ENCODE data around the gene TXNDC8. TPM values are rescaled to one million over a fixed set of nuclear protein-coding genes. Genes with fewer than 3 reads are reported as not detected.

The TXNDC8 gene
- total RNA-seq, 4 donors from 2014 or later: not detected

DNA sequence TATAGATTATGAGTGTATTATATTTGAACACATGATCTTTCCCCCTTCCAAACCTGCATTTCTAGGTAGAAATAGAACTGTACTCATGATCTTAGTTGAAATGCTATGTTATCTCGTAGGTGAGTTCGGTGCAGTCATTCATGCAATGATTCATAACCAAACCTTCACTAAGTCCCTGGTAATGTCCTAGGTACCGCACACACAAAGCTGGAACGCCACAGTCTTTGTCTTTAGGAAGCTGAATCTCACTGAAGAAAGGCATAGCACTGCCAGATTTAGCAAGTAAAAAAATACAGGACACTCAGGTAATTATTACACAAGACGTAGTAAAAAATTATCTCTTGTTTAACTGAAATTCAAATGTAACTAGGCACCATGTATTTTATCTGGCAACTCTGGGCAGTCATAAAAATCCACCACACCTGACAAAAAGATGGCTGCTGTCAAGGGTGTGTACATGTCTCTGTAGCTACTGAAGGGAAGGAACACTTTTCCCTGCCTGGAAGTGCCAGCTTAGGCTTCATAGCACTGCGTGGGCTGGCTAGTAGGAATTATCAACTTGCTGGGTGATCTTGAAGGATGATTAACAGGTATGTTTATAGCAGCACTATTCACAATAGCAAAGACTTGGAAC is 53.3 kb downstream of the TXNDC8 start:
- H3K4me1 ChIP-seq: no peaks in the 10 kb centered on the region
- 89 to 95% methylated on average over 6 of the region's 6 CpGs for WGBS, 2 donors

DNA sequence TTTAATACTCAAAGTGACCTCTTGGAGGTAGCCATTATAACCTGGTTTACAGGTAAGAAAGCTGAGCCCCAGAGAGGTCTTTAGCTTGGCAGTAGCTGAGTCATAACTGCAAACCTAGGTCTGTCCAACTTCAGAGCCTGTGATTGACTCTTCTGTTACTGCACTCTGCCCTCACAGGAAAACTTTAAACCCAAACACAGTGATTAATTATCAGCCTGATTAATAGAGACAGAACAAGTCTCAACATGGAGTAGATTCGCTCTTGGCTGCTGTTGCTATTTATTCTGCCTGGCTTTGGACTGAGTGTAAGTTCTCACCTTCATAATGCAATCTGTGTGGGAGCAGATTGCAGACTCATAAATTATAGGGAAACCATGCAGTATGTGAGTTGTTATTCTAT is 53.9 kb downstream of the TXNDC8 start:
- 69 to 87% methylated on average over 1 of the region's 1 CpG for WGBS, 2 donors
- intact Hi-C loops (cut with DNase I): no loop called here
- H3K36me3 ChIP-seq: no peaks in the 10 kb centered on the region
- no peak overlapping the region for H3K27ac ChIP-seq
- H3K27me3 ChIP-seq: no peaks in the 10 kb centered on the region
- H3K4me3 ChIP-seq (replicated peaks in 1 of 3): no peak overlapping the region
- no peak for DNase-seq
- H3K4me1 ChIP-seq: no peaks in the 10 kb centered on the region
- TF ChIP-seq POLR2A (IDR thresholded peaks at IDR 0.05): no peak
- TF ChIP-seq, protein P1, sequence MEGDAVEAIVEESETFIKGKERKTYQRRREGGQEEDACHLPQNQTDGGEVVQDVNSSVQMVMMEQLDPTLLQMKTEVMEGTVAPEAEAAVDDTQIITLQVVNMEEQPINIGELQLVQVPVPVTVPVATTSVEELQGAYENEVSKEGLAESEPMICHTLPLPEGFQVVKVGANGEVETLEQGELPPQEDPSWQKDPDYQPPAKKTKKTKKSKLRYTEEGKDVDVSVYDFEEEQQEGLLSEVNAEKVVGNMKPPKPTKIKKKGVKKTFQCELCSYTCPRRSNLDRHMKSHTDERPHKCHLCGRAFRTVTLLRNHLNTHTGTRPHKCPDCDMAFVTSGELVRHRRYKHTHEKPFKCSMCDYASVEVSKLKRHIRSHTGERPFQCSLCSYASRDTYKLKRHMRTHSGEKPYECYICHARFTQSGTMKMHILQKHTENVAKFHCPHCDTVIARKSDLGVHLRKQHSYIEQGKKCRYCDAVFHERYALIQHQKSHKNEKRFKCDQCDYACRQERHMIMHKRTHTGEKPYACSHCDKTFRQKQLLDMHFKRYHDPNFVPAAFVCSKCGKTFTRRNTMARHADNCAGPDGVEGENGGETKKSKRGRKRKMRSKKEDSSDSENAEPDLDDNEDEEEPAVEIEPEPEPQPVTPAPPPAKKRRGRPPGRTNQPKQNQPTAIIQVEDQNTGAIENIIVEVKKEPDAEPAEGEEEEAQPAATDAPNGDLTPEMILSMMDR (IDR thresholded peaks at IDR 0.05): no peak
- H3K9me3 ChIP-seq: no peaks in the 10 kb centered on the region

More for the DNA sequence above, 53.3 kb downstream of the TXNDC8 start:
- H3K9me3 ChIP-seq: no peaks in the 10 kb centered on the region
- H3K4me3 ChIP-seq (replicated peaks in 1 of 3): no peak overlapping the region
- TF ChIP-seq, protein P1 (IDR thresholded peaks at IDR 0.05): no peak
- no peak for TF ChIP-seq POLR2A (IDR thresholded peaks at IDR 0.05)
- no peak overlapping the region for H3K27ac ChIP-seq
- DNase-seq: no peak
- no peaks in the 10 kb centered on the region for H3K27me3 ChIP-seq
- intact Hi-C loops (cut with DNase I): no loop called here
- H3K36me3 ChIP-seq: no peaks in the 10 kb centered on the region

DNA sequence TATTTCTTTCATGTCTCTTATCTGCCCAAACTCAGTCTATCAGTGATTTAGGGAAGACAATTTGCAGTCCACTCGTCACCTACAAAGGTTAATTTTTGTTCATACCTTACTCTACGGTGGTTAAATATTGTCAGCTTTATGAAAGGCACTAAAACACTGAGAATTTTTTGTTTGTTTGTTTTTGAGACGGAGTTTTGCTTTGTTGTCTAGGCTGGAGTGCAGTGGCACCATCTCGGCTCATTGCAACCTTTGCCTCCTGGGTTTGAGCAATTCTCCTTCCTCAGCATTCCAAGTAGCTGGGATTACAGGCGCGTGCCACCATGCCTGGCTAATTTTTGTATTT is 55.0 kb downstream of the TXNDC8 start:
- DNase-seq: no peak
- Histone ChIP-seq H3K9me3 (no peaks in the 10 kb centered on the region), H3K36me3 (no peaks in the 10 kb centered on the region), H3K4me1 (no peaks in the 10 kb centered on the region), H3K4me3 (replicated peaks in 1 of 3) (no peak overlapping the region), H3K27ac (no peak overlapping the region), H3K27me3 (no peaks in the 10 kb centered on the region)
- intact Hi-C loops (cut with DNase I): no loop called here
- WGBS, 2 donors: 90 to 92% methylated on average over 6 of the region's 6 CpGs
- TF ChIP-seq, protein P1 (IDR thresholded peaks at IDR 0.05): no peak

DNA sequence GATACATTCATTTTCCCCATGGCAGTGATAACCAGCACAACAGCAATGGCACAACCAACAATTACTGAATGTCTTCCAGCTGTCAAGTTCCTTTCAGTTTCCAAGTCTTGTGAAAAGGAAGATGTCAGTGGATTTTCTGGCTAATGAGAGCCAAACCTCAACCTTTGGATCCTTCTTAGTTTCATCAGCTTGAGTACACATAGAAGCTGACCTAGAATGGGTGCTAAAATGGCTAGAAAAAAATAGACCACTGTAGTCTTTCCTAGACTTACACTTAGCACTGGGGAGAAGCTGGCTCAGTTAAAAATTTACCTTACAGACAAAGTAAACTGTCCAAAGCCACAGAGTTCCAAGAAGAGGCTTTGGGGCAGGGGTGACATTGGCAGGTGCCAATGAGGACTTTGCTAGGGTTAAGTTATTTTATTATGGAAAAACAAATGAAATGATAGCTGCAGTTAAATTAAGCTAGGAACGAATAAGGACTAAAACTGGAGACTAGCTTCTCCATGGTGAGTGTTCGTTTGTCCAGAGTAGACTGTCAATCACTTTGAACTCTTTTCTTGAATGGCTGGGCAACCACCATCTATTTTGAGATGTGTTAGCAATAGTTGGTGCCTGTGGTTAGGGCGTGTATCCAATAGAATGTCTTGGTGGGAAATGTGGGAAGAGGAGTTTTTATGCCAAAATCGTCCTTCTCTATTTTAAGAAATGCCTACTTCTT is 55.5 kb downstream of the TXNDC8 start:
- no peaks in the 10 kb centered on the region for H3K27me3 ChIP-seq
- no peaks in the 10 kb centered on the region for H3K4me1 ChIP-seq

More for the DNA sequence above, 55.5 kb downstream of the TXNDC8 start:
- 81 to 82% methylated on average over 4 of the region's 4 CpGs for WGBS, 2 donors
- H3K27ac ChIP-seq: no peak overlapping the region
- no peak overlapping the region for H3K4me3 ChIP-seq (replicated peaks in 1 of 3)
- intact Hi-C loops (cut with DNase I): no loop called here
- H3K9me3 ChIP-seq: no peaks in the 10 kb centered on the region
- TF ChIP-seq, protein P1 (IDR thresholded peaks at IDR 0.05): no peak
- no peak for TF ChIP-seq POLR2A (IDR thresholded peaks at IDR 0.05)
- DNase-seq: no peak
- H3K36me3 ChIP-seq: no peaks in the 10 kb centered on the region

All from thyroid gland (tissue), 4 donors.